IMR-90 (cell line): ENCODE data around the gene CGB5. TPM values are rescaled to one million over a fixed set of nuclear protein-coding genes. Genes with fewer than 3 reads are reported as not detected.

ENCODE experiments used
- ATAC-seq: fragments of 200-7000 bp; cut with Tn5 transposase; 2 replicates; pipeline ENCODE4 v1.9.1; 2020; ENCODE audit warnings: low read depth, mild to moderate bottlenecking, moderate library complexity
- BruUV-seq: library from RNA; stranded (reverse); fragments of 400-500 nt; replicated peaks from 2 replicates; lab custom pipeline; 2021; lab: Mats Ljungman, UMichigan
- CTCF ChIA-PET: fragments of 300-600 bp; formaldehyde crosslinking; extraction: SDS; loops from one replicate; lab custom pipeline; 2021; ENCODE audit warnings: antibody characterized with exemption; lab: Yijun Ruan, JAX
- POLR2A ChIA-PET: fragments of 300-600 bp; sonication (Branson Sonifier 250); formaldehyde crosslinking; loops from one replicate; lab custom pipeline; 2022; ENCODE audit warnings: antibody characterized with exemption; ENCODE audit not compliant: unreplicated experiment; lab: Charles Lee
- DNase-seq: peaks from one replicate; pipeline ENCODE4 v3.0.0; 2013
- H2AFZ ChIP-seq: replicated peaks from 2 replicates; pipeline ENCODE3; 2013; ENCODE audit warnings: low read length, mild to moderate bottlenecking; ENCODE audit not compliant: poor library complexity
- H2AK5ac ChIP-seq: 2 replicates; pipeline ENCODE4 v1.6.1; 2013; ENCODE audit warnings: low read depth, low read length, inconsistent platforms
- H2AK9ac ChIP-seq: replicated peaks from 2 replicates; pipeline ENCODE3; 2013; ENCODE audit warnings: mild to moderate bottlenecking, low read depth, low read length, moderate library complexity; ENCODE audit not compliant: poor library complexity
- H2BK120ac ChIP-seq: 2 replicates; pipeline ENCODE4 v1.6.1; 2013; ENCODE audit warnings: low read depth, low read length, inconsistent platforms
- H2BK15ac ChIP-seq: 3 replicates; pipeline ENCODE4 v1.6.1; 2013; ENCODE audit warnings: low read depth, low read length, inconsistent platforms
- H2BK20ac ChIP-seq: 2 replicates; pipeline ENCODE4 v1.6.1; 2013; ENCODE audit warnings: low read depth, mild to moderate bottlenecking, inconsistent platforms, low read length, moderate library complexity
- H2BK5ac ChIP-seq: 2 replicates; pipeline ENCODE4 v1.6.1; 2013; ENCODE audit warnings: mild to moderate bottlenecking, low read depth, low read length, inconsistent platforms; ENCODE audit not compliant: poor library complexity, severe bottlenecking
- H3K14ac ChIP-seq: replicated peaks from 2 replicates; pipeline ENCODE4 v1.6.1; 2013; ENCODE audit warnings: low read depth, low read length, inconsistent platforms
- H3K18ac ChIP-seq: 2 replicates; pipeline ENCODE4 v1.6.1; 2013; ENCODE audit warnings: low read depth, low read length, control low read depth
- H3K23ac ChIP-seq: 2 replicates; pipeline ENCODE4 v1.6.1; 2013; ENCODE audit warnings: low read depth, low read length, inconsistent platforms
- H3K27ac ChIP-seq: 2 replicates; pipeline ENCODE4 v1.5.1; 2013; ENCODE audit warnings: mild to moderate bottlenecking, control low read depth, low read length; ENCODE audit not compliant: insufficient read depth
- H3K27me3 ChIP-seq: 2 replicates; pipeline ENCODE4 v1.6.1; 2013; ENCODE audit warnings: low read length; ENCODE audit not compliant: control insufficient read depth, insufficient read depth
- H3K36me3 ChIP-seq: 2 replicates; pipeline ENCODE4 v1.6.1; 2013; ENCODE audit warnings: low read length, mixed read lengths; ENCODE audit not compliant: control insufficient read depth, insufficient read depth
- H3K4ac ChIP-seq: 2 replicates; pipeline ENCODE4 v1.6.1; 2013; ENCODE audit warnings: low read depth, low read length, inconsistent platforms
- H3K4me1 ChIP-seq: 2 replicates; pipeline ENCODE4 v1.6.1; 2013; ENCODE audit warnings: low read length, mixed read lengths; ENCODE audit not compliant: control insufficient read depth, insufficient read depth
- H3K4me2 ChIP-seq: 2 replicates; pipeline ENCODE4 v1.6.1; 2013; ENCODE audit warnings: low read depth, mild to moderate bottlenecking, control low read depth, low read length, moderate library complexity
- H3K4me3 ChIP-seq: 2 replicates; pipeline ENCODE4 v1.5.1; 2013; ENCODE audit warnings: low read depth, mild to moderate bottlenecking, control low read depth, low read length, moderate library complexity; ENCODE audit not compliant: insufficient read depth
- H3K56ac ChIP-seq: 2 replicates; pipeline ENCODE4 v1.6.1; 2013; ENCODE audit warnings: low read length, inconsistent platforms; ENCODE audit not compliant: insufficient read depth; ENCODE audit errors: extremely low read depth
- H3K79me1 ChIP-seq, 2 experiments: 2 replicates each; pipeline ENCODE4 v1.6.1; 2013; ENCODE audit warnings: low read length in 2 of 2, inconsistent platforms in 1 of 2, low read depth in 1 of 2
- H3K9ac ChIP-seq: 2 replicates; pipeline ENCODE4 v1.6.1; 2013; ENCODE audit warnings: low read depth, low read length, control low read depth
- H3K9me1 ChIP-seq: 2 replicates; pipeline ENCODE4 v1.6.1; 2013; ENCODE audit warnings: low read length, inconsistent platforms; ENCODE audit not compliant: insufficient read depth
- H3K9me3 ChIP-seq: 2 replicates; pipeline ENCODE4 v1.6.1; 2013; ENCODE audit warnings: low read length; ENCODE audit not compliant: control insufficient read depth, insufficient read depth
- H4K20me1 ChIP-seq: 2 replicates; pipeline ENCODE4 v1.6.1; 2013; ENCODE audit warnings: low read length, inconsistent platforms; ENCODE audit not compliant: insufficient read depth
- H4K5ac ChIP-seq: 2 replicates; pipeline ENCODE4 v1.6.1; 2013; ENCODE audit warnings: mild to moderate bottlenecking, low read depth, low read length, control low read depth
- H4K8ac ChIP-seq, 2 experiments: 2 replicates each; pipeline ENCODE4 v1.6.1; 2013; ENCODE audit warnings: low read depth in 2 of 2, low read length in 2 of 2, control low read depth in 1 of 2, inconsistent platforms in 1 of 2
- H4K91ac ChIP-seq: 2 replicates; pipeline ENCODE4 v1.6.1; 2013; ENCODE audit warnings: low read depth, low read length, inconsistent platforms; ENCODE audit not compliant: insufficient read depth
- BHLHE40 ChIP-seq: fragments of 150-350 bp; IDR thresholded peaks from 2 replicates; pipeline ENCODE4 v1.6.1; 2016; ENCODE audit warnings: mild to moderate bottlenecking, low read depth, low read length
- CEBPB ChIP-seq: IDR thresholded peaks from 2 replicates; pipeline ENCODE4 v1.6.1; 2012; ENCODE audit warnings: low read depth, low read length, improper control_type of control experiment
- WGBS, 2 experiments: methylation state at CpG; one replicate each; pipeline versions ENCODE4 v1.1.5 to v1.1.7; 2013; ENCODE audit warnings: missing lambda C conversion rate in 2 of 2; ENCODE audit not compliant: insufficient read length in 1 of 2; ENCODE audit errors: extremely low coverage in 2 of 2; 5-methylcytosine and 5-hydroxymethylcytosine counted together
- dilution Hi-C: fragments of 300-500 bp; cut with HindIII; formaldehyde crosslinking; loops from one replicate; pipeline ENCODE4 v1.14.3; 2018; ENCODE audit warnings: low sequenced_read_pairs; ENCODE audit not compliant: unreplicated experiment
- in situ Hi-C: fragments of 300-500 bp; cut with MboI; formaldehyde crosslinking; loops from 3 replicates; pipeline ENCODE4 v1.14.3; 2019; ENCODE audit warnings: low sequenced_read_pairs, inconsistent platforms, mixed read lengths
- intact Hi-C: fragments of 100-400 bp; cut with micrococcal nuclease; formaldehyde crosslinking; loops from 2 replicates; pipeline ENCODE4 v1.10.0; 2022
- polyA plus RNA-seq, 3 experiments: library from polyadenylated mRNA; depleted of rRNA; stranded (reverse); fragments of >200 nt; gene quantifications; 2 replicates each; pipeline ENCODE4 v1.2.3, GENCODE V29; 2012; ENCODE audit warnings: low replicate concordance in 1 of 3
- total RNA-seq: library from RNA; depleted of rRNA; stranded (reverse); fragments of >200 nt; gene quantifications from 2 replicates; pipeline ENCODE4 v1.2.3, GENCODE V29; 2012

Gene CGB5
- total and polyA plus RNA-seq, 2 of the 4 experiments (the other 2 are of a cell fraction) = not detected

- H3K9me3 ChIP-seq = peaks cover 7% of the 10 kb centered on the region; the same call in 1 of the 2 replicates
- WGBS, 2 experiments = 5% methylated on average over 20 of the region's 53 CpGs; no CpG with 5 or more reads in 1 of the 2 experiments
- H4K8ac ChIP-seq = no peak within 1 kb of the TSS
- H2AFZ ChIP-seq = peak within 1 kb of the TSS; percentile 67
- no peak within 1 kb of the TSS for H3K56ac ChIP-seq
- dilution Hi-C loops (no loop called here), intact Hi-C loops (no loop called here), in situ Hi-C loops (no loop called here)
- no peak within 1 kb of the TSS for H4K5ac ChIP-seq
- no peak within 1 kb of the TSS for H3K4ac ChIP-seq
- no peak within 1 kb of the TSS for H3K9ac ChIP-seq
- H3K36me3 ChIP-seq = no peaks in the 10 kb centered on the region
- H3K9me1 ChIP-seq = no peaks in the 10 kb centered on the region
- H3K4me1 ChIP-seq = peaks cover 2% of the 10 kb centered on the region; the same call in 1 of the 2 replicates
- no peak for TF ChIP-seq CEBPB
- 0 out of 2 replicates have a peak, but pooled peaks have one; percentile 2 for TF ChIP-seq BHLHE40
- BruUV-seq = no TSS peak
- ATAC-seq (peak; percentile 81), DNase-seq (no peak)
- H3K79me1 ChIP-seq = no peaks in the 10 kb centered on the region; a peak in 1 of 4 replicates
- H2BK5ac ChIP-seq = no peak within 1 kb of the TSS
- H3K27ac ChIP-seq = no peak within 1 kb of the TSS
- ChIA-PET CTCF (interaction anchor here (1.3 kb wide), 1 partner anchor 10 kb away, joined by 3 read pairs; no protein-coding TSS in a partner anchor), POLR2A (no interaction called here)
- peak within 1 kb of the TSS; percentile 19 for H3K4me3 ChIP-seq
- H2AK5ac ChIP-seq = no peak within 1 kb of the TSS
- H3K27me3 ChIP-seq = peaks cover 41% of the 10 kb centered on the region
- H2BK15ac ChIP-seq = no peak within 1 kb of the TSS
- no peak within 1 kb of the TSS for H3K18ac ChIP-seq
- H2BK20ac ChIP-seq = no peak within 1 kb of the TSS
- H3K14ac ChIP-seq = no peak within 1 kb of the TSS; the same call in 1 of the 2 replicates
- peak within 1 kb of the TSS; percentile 38; the same call in 1 of the 2 replicates for H3K23ac ChIP-seq
- peak within 1 kb of the TSS; percentile 55 for H2AK9ac ChIP-seq
- H4K20me1 ChIP-seq = no peaks in the 10 kb centered on the region
- peak within 1 kb of the TSS; percentile 52 for H3K4me2 ChIP-seq
- H2BK120ac ChIP-seq = no peak within 1 kb of the TSS
- H4K91ac ChIP-seq = no peak within 1 kb of the TSS
Measured at GRCh38 chr19:49064768-49065611, 21.3 kb downstream of the CGB5 start, which contains the start of gene NTF4. Gene NTF4, minus strand, starts transcription at chr19:49064818. Its CDS starts 2,821 bp downstream, at chr19:49061997.
